ENCODE measurements around the gene GFI1B.

Gene GFI1B

GRCh38 chr9:132991351-132992300, 13.1 kb downstream of the GFI1B start:
- no peak for TF ChIP-seq CTCF (IDR thresholded peaks at IDR 0.05; ENCODE audit: borderline replicate concordance, insufficient read depth, low read depth, low read length)
- no peak overlapping the region for H3K4me3 ChIP-seq (ENCODE audit: low read depth, low read length)

- TF ChIP-seq CTCF (IDR thresholded peaks at IDR 0.05; ENCODE audit: borderline replicate concordance, insufficient read depth, low read depth, low read length), result no peak
- H3K4me3 ChIP-seq (ENCODE audit: low read depth, low read length), result no peak overlapping the region
Measured at GRCh38 chr9:132993511-132993939, 15.0 kb downstream of the GFI1B start.

GRCh38 chr9:132994410-132995120, 16.1 kb downstream of the GFI1B start:
- H3K4me3 ChIP-seq (ENCODE audit: low read depth, low read length), result no peak overlapping the region
- TF ChIP-seq CTCF (IDR thresholded peaks at IDR 0.05; ENCODE audit: borderline replicate concordance, insufficient read depth, low read depth, low read length), result no peak

GRCh38 chr9:132995121-132995420, 16.6 kb downstream of the GFI1B start:
- no peak for TF ChIP-seq CTCF (IDR thresholded peaks at IDR 0.05; ENCODE audit: borderline replicate concordance, insufficient read depth, low read depth, low read length)
- no peak overlapping the region for H3K4me3 ChIP-seq (ENCODE audit: low read depth, low read length)

- H3K4me3 ChIP-seq (ENCODE audit: low read depth, low read length), result no peak overlapping the region
- no peak for TF ChIP-seq CTCF (IDR thresholded peaks at IDR 0.05; ENCODE audit: borderline replicate concordance, insufficient read depth, low read depth, low read length)
Measured at GRCh38 chr9:132995879-132996278, 17.4 kb downstream of the GFI1B start.

GRCh38 chr9:132996526-132996925, 18.0 kb downstream of the GFI1B start:
- no peak overlapping the region for H3K4me3 ChIP-seq (ENCODE audit: low read depth, low read length)
- no peak for TF ChIP-seq CTCF (IDR thresholded peaks at IDR 0.05; ENCODE audit: borderline replicate concordance, insufficient read depth, low read depth, low read length)

All from GM12875 (cell line).